Psoas muscle (tissue), 8 donors: ENCODE data around the gene HPGDS. TPM values are rescaled to one million over a fixed set of nuclear protein-coding genes. Genes with fewer than 3 reads are reported as not detected.
"Not testable (repeated sequence)": the region's sequence is repeated elsewhere in the genome, so short reads cannot be mapped to it uniquely, and the experiment has no call there.

Experiments used
- ATAC-seq, 4 donors: fragments of 200-7000 bp; cut with Tn5 transposase; one replicate each; pipeline ENCODE4 v1.9.1; 2020; ENCODE audit warnings: moderate library complexity in 3 of 4, mild to moderate bottlenecking in 2 of 4
- DNase-seq, 2 donors: peaks; one replicate each; pipeline ENCODE4 v3.0.0-alpha.2; 2020
- H3K27ac ChIP-seq: fragments of 200-600 bp; one replicate; pipeline ENCODE4 v1.8.0; 2022
- H3K27me3 ChIP-seq, 3 donors: fragments of 200-600 bp in 1 of 3; one replicate each; pipeline versions ENCODE4 v1.6.1 to v1.8.0; 2013 to 2022; ENCODE audit warnings: low read length in 2 of 3, mild to moderate bottlenecking in 2 of 3, moderate library complexity in 1 of 3; ENCODE audit not compliant: insufficient read depth in 3 of 3
- H3K36me3 ChIP-seq, 2 donors: fragments of 200-600 bp in 1 of 2; one replicate each; pipeline versions ENCODE4 v1.6.1 to v1.8.0; 2013 to 2022; ENCODE audit warnings: low read depth in 1 of 2, mild to moderate bottlenecking in 1 of 2, moderate library complexity in 1 of 2; ENCODE audit not compliant: insufficient read depth in 1 of 2
- H3K4me1 ChIP-seq: fragments of 200-600 bp; one replicate; pipeline ENCODE4 v1.8.0; 2022
- H3K4me3 ChIP-seq: fragments of 200-600 bp; one replicate; pipeline ENCODE4 v1.8.0; 2022; ENCODE audit warnings: mild to moderate bottlenecking
- H3K9me3 ChIP-seq: fragments of 200-600 bp; one replicate; pipeline ENCODE4 v1.8.0; 2022
- WGBS, 3 donors: extraction: QIAGEN DNeasy Blood & Tissue Kit; methylation state at CpG; one replicate each; pipeline versions ENCODE4 v1.1.6 to v1.1.7; 2013; 5-methylcytosine and 5-hydroxymethylcytosine counted together
- intact Hi-C, 2 donors: fragments of 100-400 bp; cut with DNase I; formaldehyde crosslinking; loops; one replicate each; pipeline versions ENCODE4 v1.11.0 to v1.14.2; 2022
- long read RNA-seq, 2 donors: library from polyadenylated mRNA; unstranded; transcript quantifications; one replicate each; pipeline ENCODE4 v2.0.0, GENCODE V29; 2021
- polyA plus RNA-seq, 3 donors: library from polyadenylated mRNA; stranded (reverse); fragments of 200-250 nt; gene quantifications; one replicate each; pipeline ENCODE4 v1.2.3, GENCODE V29; 2013
- total RNA-seq, 4 donors: library from RNA; stranded (reverse); fragmentation: NEBNext Ultra II Directional in 2 of 4; extraction: Animal tissue kit (Norgen Biotek cat#: 25700) in 2 of 4; gene quantifications; one replicate each; pipeline versions ENCODE4 v1.2.1 to v1.2.4, GENCODE V29; 2021 to 2023
- TF ChIP-seq, protein P1 (sequence below): fragments of 200-600 bp; IDR thresholded peaks from one replicate; pipeline ENCODE4 v1.8.0; 2022; ENCODE audit warnings: antibody characterized with exemption
- donor health status: healthy with polysubstance abuse.
- donor health status: DM: no; HTN: no; CAD: no; lungs with moderate emphysema.
- donor health status: Bipolar disorder and iron deficiency.
- donor health status: healthy.
- donor health status: DM: yes; HTN: yes; CAD: no.
- donor health status: DM: no; HTN: no; CAD: no.
- donor health status: DM: no; HTN: no; CAD: no.
- donor health status: DM: yes; HTN: yes; CAD: no.

HPGDS gene
- total RNA-seq (under 1 TPM; 0.39 to 0.79 (median 0.66) TPM), polyA plus RNA-seq (under 1 TPM; 0.06 to 0.35 (median 0.32) TPM)
- long read RNA-seq, donor 1: 0 reads
- long read RNA-seq, donor 2, partial matches to known transcripts: 0 of 2 reads
- long read RNA-seq, donor 2, other reads (novel, unspliced or antisense): 0 of 2 reads

DNA sequence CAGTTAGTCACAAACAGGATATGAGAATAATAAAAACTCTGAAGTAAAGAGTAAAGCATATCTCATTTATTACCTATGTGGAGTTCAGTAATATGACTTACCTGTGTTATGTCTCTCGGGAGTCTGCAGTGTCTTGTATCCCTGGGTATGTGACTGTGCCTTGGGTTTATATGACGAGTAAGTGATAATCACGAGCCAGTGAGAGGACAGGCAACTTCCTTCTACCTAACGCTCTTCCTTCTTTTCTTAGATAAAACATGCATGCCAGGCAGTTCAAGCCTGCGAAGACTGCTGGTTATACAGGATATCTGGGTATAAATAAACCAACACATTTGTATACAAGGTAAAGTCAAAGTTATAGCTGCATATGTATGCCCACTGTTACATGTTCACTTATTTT is at the start of gene HPGDS:
TSS of gene HPGDS (minus strand) at position 143 of the 400 bp plus-strand sequence. CDS start 8,207 bp downstream, outside the sequence.
- intact Hi-C loops: loop anchor here in 1 of 2 donors (5.0 kb wide), 1 partner anchor 35 kb away; no protein-coding TSS in a partner anchor
- DNase-seq: no peak
- no peaks in the 10 kb centered on the region for H3K27me3 ChIP-seq
- no peak within 1 kb of the TSS for H3K4me3 ChIP-seq
- TF ChIP-seq, protein P1, sequence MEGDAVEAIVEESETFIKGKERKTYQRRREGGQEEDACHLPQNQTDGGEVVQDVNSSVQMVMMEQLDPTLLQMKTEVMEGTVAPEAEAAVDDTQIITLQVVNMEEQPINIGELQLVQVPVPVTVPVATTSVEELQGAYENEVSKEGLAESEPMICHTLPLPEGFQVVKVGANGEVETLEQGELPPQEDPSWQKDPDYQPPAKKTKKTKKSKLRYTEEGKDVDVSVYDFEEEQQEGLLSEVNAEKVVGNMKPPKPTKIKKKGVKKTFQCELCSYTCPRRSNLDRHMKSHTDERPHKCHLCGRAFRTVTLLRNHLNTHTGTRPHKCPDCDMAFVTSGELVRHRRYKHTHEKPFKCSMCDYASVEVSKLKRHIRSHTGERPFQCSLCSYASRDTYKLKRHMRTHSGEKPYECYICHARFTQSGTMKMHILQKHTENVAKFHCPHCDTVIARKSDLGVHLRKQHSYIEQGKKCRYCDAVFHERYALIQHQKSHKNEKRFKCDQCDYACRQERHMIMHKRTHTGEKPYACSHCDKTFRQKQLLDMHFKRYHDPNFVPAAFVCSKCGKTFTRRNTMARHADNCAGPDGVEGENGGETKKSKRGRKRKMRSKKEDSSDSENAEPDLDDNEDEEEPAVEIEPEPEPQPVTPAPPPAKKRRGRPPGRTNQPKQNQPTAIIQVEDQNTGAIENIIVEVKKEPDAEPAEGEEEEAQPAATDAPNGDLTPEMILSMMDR: no peak
- ATAC-seq: no peak
- H3K9me3 ChIP-seq: no peaks in the 10 kb centered on the region
- no peak within 1 kb of the TSS for H3K27ac ChIP-seq
- H3K4me1 ChIP-seq: no peaks in the 10 kb centered on the region
- no peaks in the 10 kb centered on the region for H3K36me3 ChIP-seq
- 82 to 90% (median 84%) methylated on average over 5 of the region's 5 CpGs for WGBS, 3 donors

DNA sequence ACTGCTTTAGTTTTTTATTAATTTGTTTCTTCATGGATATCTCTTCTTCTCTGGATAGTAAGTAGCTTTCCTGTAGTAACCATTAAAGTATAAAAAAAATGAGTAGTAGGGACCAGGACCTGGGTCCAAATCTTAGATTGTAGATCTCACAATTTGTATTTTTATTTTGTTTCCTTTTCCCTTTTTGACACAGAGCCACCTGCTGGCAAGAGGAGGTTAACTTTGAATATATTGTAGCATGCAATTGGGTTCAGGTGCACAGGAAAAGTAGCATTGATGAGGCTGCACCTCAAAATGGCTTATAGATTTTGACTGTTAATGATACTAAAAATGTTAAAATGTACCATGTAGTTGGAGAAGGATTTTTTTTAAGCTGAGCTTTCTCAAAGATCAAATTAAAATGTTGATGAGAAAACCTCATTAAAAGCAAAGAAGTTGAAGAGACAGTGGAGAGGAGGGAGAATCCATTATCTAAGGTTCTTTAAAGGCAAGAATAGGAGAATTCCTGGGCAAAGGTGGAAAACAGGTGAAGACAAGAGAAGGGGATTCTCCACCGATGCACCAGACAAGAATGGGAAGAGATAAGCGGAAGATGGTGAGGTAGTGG is 48.3 kb upstream of the HPGDS start:
- WGBS, 3 donors: 91 to 100% (median 100%) methylated on average over 2 of the region's 2 CpGs
- H3K4me1 ChIP-seq: no peaks in the 10 kb centered on the region
- no peak overlapping the region for H3K4me3 ChIP-seq
- H3K9me3 ChIP-seq: no peaks in the 10 kb centered on the region
- no peak overlapping the region for H3K27ac ChIP-seq
- no peaks in the 10 kb centered on the region for H3K36me3 ChIP-seq
- TF ChIP-seq, protein P1: peak; percentile 34
- ATAC-seq: no peak
- intact Hi-C loops: loop anchor here (10.0 kb wide), 2 partner anchors 86 to 596 kb away; no protein-coding TSS in a partner anchor
- peaks cover 0 to 6% (median 0%) of the 10 kb centered on the region in 3 donors for H3K27me3 ChIP-seq
- DNase-seq: no peak

DNA sequence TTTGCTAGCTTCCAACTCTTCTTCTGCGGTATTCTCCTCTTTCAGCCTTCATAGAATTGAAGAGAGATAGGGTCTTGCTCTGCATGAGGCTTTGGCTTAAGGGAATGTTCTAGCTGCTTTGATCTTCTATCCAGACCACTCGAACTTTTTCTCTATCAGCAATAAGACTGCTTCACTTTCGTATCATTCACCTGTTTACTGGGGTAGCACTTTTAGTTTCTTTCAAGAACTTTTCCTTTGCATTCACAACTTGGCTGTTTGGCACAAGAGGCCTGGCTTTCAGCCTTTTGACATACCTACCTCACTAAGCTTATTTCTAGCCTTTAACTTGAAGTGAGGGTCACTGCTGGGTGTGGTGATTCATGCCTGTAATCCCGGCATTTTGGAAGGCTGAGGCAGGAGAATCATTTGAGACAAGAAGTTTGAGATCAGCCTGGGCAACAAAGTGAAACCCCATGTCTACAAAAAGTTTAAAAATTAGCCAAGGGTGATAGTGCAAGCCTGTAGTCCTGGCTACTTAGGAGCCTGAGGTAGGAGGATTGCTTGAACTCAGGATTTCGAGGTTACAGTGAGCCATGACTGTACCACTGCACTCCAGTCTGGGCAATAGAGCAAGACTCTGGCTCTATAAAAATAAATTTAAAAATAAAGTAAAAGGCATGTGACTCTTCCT is 47.1 kb upstream of the HPGDS start:
- H3K4me3 ChIP-seq: no peak overlapping the region
- DNase-seq (no peak), ATAC-seq (no peak)
- TF ChIP-seq, protein P1: no peak
- 90 to 98% (median 93%) methylated on average over 5 of the region's 5 CpGs for WGBS, 3 donors
- H3K9me3 ChIP-seq: no peaks in the 10 kb centered on the region
- peaks cover 0 to 6% (median 0%) of the 10 kb centered on the region in 3 donors for H3K27me3 ChIP-seq
- intact Hi-C loops: loop anchor here (5.0 to 10.0 kb wide), 4 partner anchors 37 to 595 kb away; no protein-coding TSS in a partner anchor
- H3K27ac ChIP-seq: no peak overlapping the region
- H3K4me1 ChIP-seq: no peaks in the 10 kb centered on the region
- H3K36me3 ChIP-seq: no peaks in the 10 kb centered on the region

DNA sequence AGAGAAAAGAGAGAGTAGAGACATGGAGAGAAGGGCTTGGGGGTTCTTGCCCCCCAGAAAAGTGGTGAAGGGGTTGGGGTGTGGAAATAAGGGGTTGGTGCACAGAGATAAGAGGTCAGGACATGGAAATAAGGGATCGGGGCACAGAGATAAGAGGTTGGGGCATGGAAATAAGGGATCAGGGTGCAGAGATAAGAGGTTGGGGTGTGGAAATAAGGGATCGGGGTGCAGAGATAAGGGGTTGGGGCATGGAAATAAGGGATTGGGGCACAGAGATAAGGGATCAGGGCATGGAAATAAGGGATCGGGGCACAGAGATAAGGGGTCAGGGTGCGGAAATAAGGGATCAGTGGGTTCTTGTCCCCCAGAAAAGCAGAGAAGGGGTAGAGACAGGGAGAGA is 45.3 kb upstream of the HPGDS start:
- WGBS, 3 donors: 71 to 89% (median 80%) methylated on average over 4 of the region's 4 CpGs
- DNase-seq, H3K4me3 ChIP-seq, H3K27ac ChIP-seq, ATAC-seq, H3K9me3 ChIP-seq, H3K4me1 ChIP-seq, H3K36me3 ChIP-seq, H3K27me3 ChIP-seq: not testable (repeated sequence)
- intact Hi-C loops: loop anchor here (5.0 to 10.0 kb wide), 2 partner anchors 36 to 53 kb away; no protein-coding TSS in a partner anchor

DNA sequence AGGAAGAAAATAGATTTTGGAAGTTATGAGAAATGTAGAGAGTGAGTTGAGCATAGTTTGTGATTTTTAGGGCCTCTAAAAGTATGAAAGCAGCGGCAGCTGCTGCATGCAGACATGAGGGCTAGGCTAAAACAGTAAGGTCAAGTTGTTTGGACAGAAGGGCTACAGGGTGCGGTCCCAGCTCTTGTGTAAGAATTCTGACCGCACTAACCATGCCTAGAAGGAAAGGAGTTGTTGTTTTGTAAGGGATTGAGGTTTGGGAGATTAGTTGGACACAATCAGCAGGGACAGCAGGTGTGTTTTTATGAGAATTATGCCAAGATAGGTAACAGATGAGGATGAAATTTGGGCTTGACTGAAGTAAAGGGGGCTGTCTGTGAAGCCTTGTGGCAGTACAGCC is 42.8 kb upstream of the HPGDS start:
- not testable (repeated sequence) for H3K36me3 ChIP-seq, H3K4me3 ChIP-seq, ATAC-seq, H3K27ac ChIP-seq, DNase-seq, H3K27me3 ChIP-seq, H3K9me3 ChIP-seq, H3K4me1 ChIP-seq
- intact Hi-C loops: loop anchor here (5.0 to 10.0 kb wide), 2 partner anchors 33 to 51 kb away; no protein-coding TSS in a partner anchor
- 75 to 96% (median 93%) methylated on average over 3 of the region's 3 CpGs for WGBS, 3 donors

DNA sequence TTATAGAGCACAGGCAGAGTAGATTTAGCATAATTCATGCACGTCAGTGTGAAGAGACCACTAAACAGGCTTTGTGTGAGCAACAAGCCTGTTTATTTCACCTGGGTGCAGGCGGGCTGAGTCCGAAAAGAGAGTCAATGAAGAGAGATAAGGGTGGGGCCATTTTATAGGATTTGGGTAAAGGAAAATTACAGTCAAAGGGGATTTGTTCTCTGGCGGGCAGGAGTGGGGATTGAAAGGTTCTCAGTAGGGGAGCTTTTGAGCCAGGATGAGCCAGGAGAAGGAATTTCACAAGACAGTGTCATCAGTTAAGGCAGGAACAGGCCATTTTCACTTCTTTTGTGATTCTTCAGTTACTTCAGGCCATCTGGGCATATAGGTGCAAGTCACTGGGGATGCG is 40.3 kb upstream of the HPGDS start:
- ATAC-seq, H3K36me3 ChIP-seq, H3K27me3 ChIP-seq, DNase-seq, H3K4me1 ChIP-seq, H3K9me3 ChIP-seq, H3K27ac ChIP-seq, H3K4me3 ChIP-seq: not testable (repeated sequence)
- intact Hi-C loops: loop anchor here in 1 of 2 donors (10.0 kb wide), 1 partner anchor 48 kb away; no protein-coding TSS in a partner anchor
- WGBS, 3 donors: 71 to 84% (median 78%) methylated on average over 5 of the region's 5 CpGs
